ENCODE results near the gene PTPN11.

Gene PTPN11

GRCh38 chr12:112375105-112375504 is 43.6 kb upstream of the PTPN11 start:
- Histone ChIP-seq H3K4me1 (ENCODE audit: insufficient read depth, poor library complexity, severe bottlenecking) (no peaks in the 10 kb centered on the region), H3K9me3 (ENCODE audit: severe bottlenecking) (no peaks in the 10 kb centered on the region), H3K27me3 (ENCODE audit: insufficient read depth, poor library complexity, severe bottlenecking) (no peaks in the 10 kb centered on the region), H3K4me3 (ENCODE audit: severe bottlenecking) (no peak overlapping the region), H3K36me3 (ENCODE audit: low read depth) (peaks cover 8% of the 10 kb centered on the region), H3K27ac (ENCODE audit: poor library complexity, severe bottlenecking) (no peak overlapping the region)
- DNase-seq (ENCODE audit: low spot score), result no peak
- ATAC-seq (ENCODE audit: low read depth), result no peak
- TF ChIP-seq, protein P1, sequence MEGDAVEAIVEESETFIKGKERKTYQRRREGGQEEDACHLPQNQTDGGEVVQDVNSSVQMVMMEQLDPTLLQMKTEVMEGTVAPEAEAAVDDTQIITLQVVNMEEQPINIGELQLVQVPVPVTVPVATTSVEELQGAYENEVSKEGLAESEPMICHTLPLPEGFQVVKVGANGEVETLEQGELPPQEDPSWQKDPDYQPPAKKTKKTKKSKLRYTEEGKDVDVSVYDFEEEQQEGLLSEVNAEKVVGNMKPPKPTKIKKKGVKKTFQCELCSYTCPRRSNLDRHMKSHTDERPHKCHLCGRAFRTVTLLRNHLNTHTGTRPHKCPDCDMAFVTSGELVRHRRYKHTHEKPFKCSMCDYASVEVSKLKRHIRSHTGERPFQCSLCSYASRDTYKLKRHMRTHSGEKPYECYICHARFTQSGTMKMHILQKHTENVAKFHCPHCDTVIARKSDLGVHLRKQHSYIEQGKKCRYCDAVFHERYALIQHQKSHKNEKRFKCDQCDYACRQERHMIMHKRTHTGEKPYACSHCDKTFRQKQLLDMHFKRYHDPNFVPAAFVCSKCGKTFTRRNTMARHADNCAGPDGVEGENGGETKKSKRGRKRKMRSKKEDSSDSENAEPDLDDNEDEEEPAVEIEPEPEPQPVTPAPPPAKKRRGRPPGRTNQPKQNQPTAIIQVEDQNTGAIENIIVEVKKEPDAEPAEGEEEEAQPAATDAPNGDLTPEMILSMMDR (IDR thresholded peaks at IDR 0.05; ENCODE audit: poor library complexity, severe bottlenecking), result no peak

DNA sequence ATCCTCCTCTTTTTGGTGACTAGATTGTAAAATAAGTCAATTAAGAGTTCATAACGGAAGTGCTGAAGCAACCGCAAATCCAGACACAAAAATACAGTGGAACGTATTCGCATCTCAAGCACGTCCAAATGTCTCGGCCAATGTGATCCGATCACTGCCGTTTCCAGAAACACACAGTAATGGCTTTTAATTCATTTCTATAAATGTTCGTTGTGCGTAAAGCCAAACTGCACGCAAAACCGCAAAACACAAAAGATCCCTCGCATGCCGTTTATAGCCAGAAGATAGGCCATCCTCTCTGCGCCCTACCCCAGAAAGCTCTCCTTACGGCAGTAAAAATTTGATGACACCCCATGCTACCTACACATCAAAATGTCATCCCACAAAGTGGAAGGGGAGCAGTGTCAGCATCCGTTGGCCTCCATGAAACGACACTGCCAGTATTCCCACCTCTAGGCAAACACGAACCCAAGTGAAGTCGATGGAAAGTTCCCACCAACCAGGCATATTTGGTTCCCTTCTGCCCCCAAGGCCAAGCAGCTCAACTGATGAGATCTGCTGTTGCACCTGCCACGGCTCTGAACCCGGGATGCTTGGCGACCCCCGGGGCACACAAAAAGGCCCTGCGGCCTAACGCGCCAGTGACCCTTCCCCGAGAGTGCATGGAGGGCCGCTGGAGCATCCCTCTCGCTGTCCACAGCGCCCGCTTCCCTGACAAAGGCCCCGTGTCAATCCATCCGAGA is 37.9 kb upstream of the PTPN11 start:
- Histone ChIP-seq H3K9me3 (ENCODE audit: severe bottlenecking) (no peaks in the 10 kb centered on the region), H3K4me1 (ENCODE audit: insufficient read depth, poor library complexity, severe bottlenecking) (no peaks in the 10 kb centered on the region), H3K36me3 (ENCODE audit: low read depth) (no peaks in the 10 kb centered on the region), H3K27ac (ENCODE audit: poor library complexity, severe bottlenecking) (peak overlapping the region; percentile 50), H3K27me3 (ENCODE audit: insufficient read depth, poor library complexity, severe bottlenecking) (no peaks in the 10 kb centered on the region), H3K4me3 (ENCODE audit: severe bottlenecking) (peak overlapping the region; percentile 96)
- peak; percentile 8; the same call in 1 of the 3 replicates for ATAC-seq (ENCODE audit: low read depth)
- no peak for DNase-seq (ENCODE audit: low spot score)
- TF ChIP-seq, protein P1 (IDR thresholded peaks at IDR 0.05; ENCODE audit: poor library complexity, severe bottlenecking), result no peak

GRCh38 chr12:112381406-112381882 is 37.3 kb upstream of the PTPN11 start:
- H3K27ac ChIP-seq (ENCODE audit: poor library complexity, severe bottlenecking), result peak overlapping the region; percentile 50
- no peaks in the 10 kb centered on the region for H3K27me3 ChIP-seq (ENCODE audit: insufficient read depth, poor library complexity, severe bottlenecking)
- no peaks in the 10 kb centered on the region for H3K36me3 ChIP-seq (ENCODE audit: low read depth)
- no peak for DNase-seq (ENCODE audit: low spot score)
- H3K4me1 ChIP-seq (ENCODE audit: insufficient read depth, poor library complexity, severe bottlenecking), result no peaks in the 10 kb centered on the region
- peak overlapping the region; percentile 96 for H3K4me3 ChIP-seq (ENCODE audit: severe bottlenecking)
- no peaks in the 10 kb centered on the region for H3K9me3 ChIP-seq (ENCODE audit: severe bottlenecking)
- TF ChIP-seq, protein P1 (IDR thresholded peaks at IDR 0.05; ENCODE audit: poor library complexity, severe bottlenecking), result no peak
- ATAC-seq (ENCODE audit: low read depth), result peak; percentile 24; the same call in 2 of the 3 replicates

GRCh38 chr12:112381883-112382796 is 36.6 kb upstream of the PTPN11 start, which contains the start of gene HECTD4:
Gene HECTD4, minus strand, starts transcription at chr12:112382431. Its CDS starts 303 bp downstream, at chr12:112382128.
- Histone ChIP-seq H3K27ac (ENCODE audit: poor library complexity, severe bottlenecking) (peak within 1 kb of the TSS; percentile 50), H3K9me3 (ENCODE audit: severe bottlenecking) (no peaks in the 10 kb centered on the region), H3K4me1 (ENCODE audit: insufficient read depth, poor library complexity, severe bottlenecking) (no peaks in the 10 kb centered on the region), H3K27me3 (ENCODE audit: insufficient read depth, poor library complexity, severe bottlenecking) (no peaks in the 10 kb centered on the region), H3K4me3 (ENCODE audit: severe bottlenecking) (peak within 1 kb of the TSS; percentile 96), H3K36me3 (ENCODE audit: low read depth) (no peaks in the 10 kb centered on the region)
- TF ChIP-seq, protein P1 (IDR thresholded peaks at IDR 0.05; ENCODE audit: poor library complexity, severe bottlenecking), result no peak
- ATAC-seq (ENCODE audit: low read depth), result peak; percentile 94
- DNase-seq (ENCODE audit: low spot score), result peak; percentile 95

All from RWPE2 (cell line).